Measurements from ENCODE around the gene MPZ.

DNA sequence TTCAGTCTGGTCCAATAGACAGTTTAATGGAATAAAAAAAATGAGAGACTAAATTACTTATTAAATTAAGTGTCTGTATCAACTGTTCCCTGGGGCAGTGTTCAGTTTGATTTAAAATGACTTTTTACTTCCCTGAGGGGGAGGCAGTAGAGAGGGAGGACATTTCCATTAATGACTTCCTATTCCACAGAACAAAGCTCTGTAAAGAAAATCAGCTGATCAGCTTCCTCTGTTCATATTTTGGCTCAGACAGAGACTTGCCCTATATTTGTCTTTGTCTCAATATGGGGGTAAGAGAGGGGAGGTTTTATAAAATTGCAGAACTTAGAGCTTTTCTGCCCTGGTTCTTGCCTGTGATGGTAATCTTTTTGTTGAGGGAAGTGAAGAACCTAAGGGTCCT is 49.5 kb upstream of the MPZ start:
- TF ChIP-seq, protein P1, sequence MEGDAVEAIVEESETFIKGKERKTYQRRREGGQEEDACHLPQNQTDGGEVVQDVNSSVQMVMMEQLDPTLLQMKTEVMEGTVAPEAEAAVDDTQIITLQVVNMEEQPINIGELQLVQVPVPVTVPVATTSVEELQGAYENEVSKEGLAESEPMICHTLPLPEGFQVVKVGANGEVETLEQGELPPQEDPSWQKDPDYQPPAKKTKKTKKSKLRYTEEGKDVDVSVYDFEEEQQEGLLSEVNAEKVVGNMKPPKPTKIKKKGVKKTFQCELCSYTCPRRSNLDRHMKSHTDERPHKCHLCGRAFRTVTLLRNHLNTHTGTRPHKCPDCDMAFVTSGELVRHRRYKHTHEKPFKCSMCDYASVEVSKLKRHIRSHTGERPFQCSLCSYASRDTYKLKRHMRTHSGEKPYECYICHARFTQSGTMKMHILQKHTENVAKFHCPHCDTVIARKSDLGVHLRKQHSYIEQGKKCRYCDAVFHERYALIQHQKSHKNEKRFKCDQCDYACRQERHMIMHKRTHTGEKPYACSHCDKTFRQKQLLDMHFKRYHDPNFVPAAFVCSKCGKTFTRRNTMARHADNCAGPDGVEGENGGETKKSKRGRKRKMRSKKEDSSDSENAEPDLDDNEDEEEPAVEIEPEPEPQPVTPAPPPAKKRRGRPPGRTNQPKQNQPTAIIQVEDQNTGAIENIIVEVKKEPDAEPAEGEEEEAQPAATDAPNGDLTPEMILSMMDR (IDR thresholded peaks at IDR 0.05): no peak
- no peak for TF ChIP-seq SIN3A (IDR thresholded peaks at IDR 0.05; ENCODE audit: borderline replicate concordance, insufficient read depth, low read depth, low read length)
- no peak for TF ChIP-seq POLR2AphosphoS5 (IDR thresholded peaks at IDR 0.05; ENCODE audit: low read depth, low read length)
- TF ChIP-seq TCF7L2 (IDR thresholded peaks at IDR 0.05; ENCODE audit: low read depth, low read length): no peak

Measured in Panc1 (cell line).